Epidermal melanocyte (primary cell): Measurements from ENCODE around the gene KPNA3.
"Not testable (repeated sequence)": the region's sequence is repeated elsewhere in the genome, so short reads cannot be mapped to it uniquely, and the experiment has no call there.

ENCODE experiments used
- DNase-seq: peaks from one replicate; pipeline ENCODE4 v3.0.0; 2011; ENCODE audit warnings: low spot score; ENCODE audit not compliant: insufficient read length

Gene KPNA3

GRCh38 chr13:49810567-49811526 is 18.4 kb upstream of the KPNA3 start:
- DNase-seq = no peak

- DNase-seq = no peak
These were observed 15.2 kb upstream of the KPNA3 start for GRCh38 chr13:49807681-49808080.

- DNase-seq = no peak
These were observed 13.6 kb upstream of the KPNA3 start for GRCh38 chr13:49806126-49806536.

- DNase-seq = not testable (repeated sequence)
These were observed 10.6 kb upstream of the KPNA3 start for GRCh38 chr13:49803047-49803446.

- no peak for DNase-seq
These were observed 9.9 kb upstream of the KPNA3 start for GRCh38 chr13:49802426-49802825.

GRCh38 chr13:49791711-49792549 is 552 bp downstream of the KPNA3 start:
- DNase-seq = no peak

GRCh38 chr13:49791315-49791710 is 1.2 kb downstream of the KPNA3 start:
- DNase-seq = no peak

- no peak for DNase-seq
These were observed 2.5 kb downstream of the KPNA3 start for GRCh38 chr13:49789968-49790367.

GRCh38 chr13:49786401-49787008 is 6.0 kb downstream of the KPNA3 start:
- DNase-seq = no peak

- no peak for DNase-seq
These were observed 7.5 kb downstream of the KPNA3 start for GRCh38 chr13:49784886-49785570.

GRCh38 chr13:49783865-49784264 is 8.6 kb downstream of the KPNA3 start:
- no peak for DNase-seq

- no peak for DNase-seq
These were observed 9.7 kb downstream of the KPNA3 start for GRCh38 chr13:49782784-49783183.

- DNase-seq = no peak
These were observed 10.7 kb downstream of the KPNA3 start for GRCh38 chr13:49781806-49782205.

GRCh38 chr13:49779721-49780120 is 12.8 kb downstream of the KPNA3 start:
- no peak for DNase-seq

GRCh38 chr13:49777746-49778614 is 14.5 kb downstream of the KPNA3 start:
- no peak for DNase-seq

GRCh38 chr13:49776871-49777270 is 15.6 kb downstream of the KPNA3 start:
- DNase-seq = no peak

- no peak for DNase-seq
These were observed 18.0 kb downstream of the KPNA3 start for GRCh38 chr13:49774376-49775005.

GRCh38 chr13:49772828-49773227 is 19.7 kb downstream of the KPNA3 start:
- no peak for DNase-seq

- DNase-seq = not testable (repeated sequence)
These were observed 30.7 kb downstream of the KPNA3 start for GRCh38 chr13:49761811-49762210.

- DNase-seq = no peak
These were observed 31.9 kb downstream of the KPNA3 start for GRCh38 chr13:49760558-49760957.
